Spleen (tissue), 11 donors: Measurements from ENCODE around the gene BACH2. TPM values are rescaled to one million over a fixed set of nuclear protein-coding genes. Genes with fewer than 3 reads are reported as not detected.

Source experiments
- DNase-seq: peaks from one replicate; pipeline ENCODE4 v3.0.0-alpha.2; 2020
- H3K27ac ChIP-seq, 8 donors: fragments of 200-600 bp; sonication (generic) in 7 of 8; 1 replicate in 4 of 8; 2 replicates in 4 of 8; pipeline versions ENCODE4 v1.5.0 to v1.8.0; 2016 to 2021; ENCODE audit warnings: inconsistent platforms in 4 of 8, mild to moderate bottlenecking in 4 of 8, moderate library complexity in 1 of 8
- H3K27me3 ChIP-seq, 7 donors: fragments of 200-600 bp; sonication (generic) in 6 of 7; replicated peaks in 1 of 7; 1 replicate in 4 of 7; 2 replicates in 3 of 7; pipeline versions ENCODE4 v1.5.0 to v1.8.0; 2016 to 2021; ENCODE audit warnings: inconsistent platforms in 3 of 7, mild to moderate bottlenecking in 1 of 7
- H3K36me3 ChIP-seq, 6 donors: fragments of 200-600 bp; sonication (generic) in 5 of 6; 1 replicate in 4 of 6; 2 replicates in 2 of 6; pipeline versions ENCODE4 v1.5.0 to v1.8.0; 2016 to 2021; ENCODE audit warnings: inconsistent platforms in 2 of 6
- H3K4me1 ChIP-seq, 6 donors: fragments of 200-600 bp; sonication (generic) in 5 of 6; 1 replicate in 3 of 6; 2 replicates in 3 of 6; pipeline versions ENCODE4 v1.5.0 to v1.8.0; 2016 to 2021; ENCODE audit warnings: inconsistent platforms in 3 of 6
- H3K4me3 ChIP-seq, 8 donors: fragments of 200-600 bp; sonication (generic) in 7 of 8; 1 replicate in 4 of 8; 2 replicates in 4 of 8; pipeline versions ENCODE4 v1.5.0 to v1.8.0; 2016 to 2021; ENCODE audit warnings: inconsistent platforms in 4 of 8, mild to moderate bottlenecking in 4 of 8, moderate library complexity in 2 of 8
- H3K9me3 ChIP-seq, 8 donors: fragments of 200-600 bp; sonication (generic) in 7 of 8; 1 replicate in 4 of 8; 2 replicates in 4 of 8; pipeline versions ENCODE4 v1.5.0 to v1.8.0; 2016 to 2021; ENCODE audit warnings: inconsistent platforms in 4 of 8
- CTCF ChIP-seq, 11 experiments: fragments of 200-600 bp in 7 of 11; fragments of 450-650 bp in 4 of 11; sonication (generic) in 4 of 11; IDR thresholded peaks in 8 of 11; conservative IDR thresholded peaks in 3 of 11; 1 replicate in 7 of 11; 2 replicates in 4 of 11; pipeline versions ENCODE4 v1.4.0 to v1.8.0; 2016 to 2021; ENCODE audit warnings: antibody characterized with exemption in 11 of 11, inconsistent platforms in 4 of 11, mild to moderate bottlenecking in 1 of 11
- POLR2A ChIP-seq, 3 donors: fragments of 450-650 bp; IDR thresholded peaks; one replicate each; pipeline ENCODE4 v1.5.1; 2017; ENCODE audit warnings: antibody characterized with exemption in 3 of 3, mild to moderate bottlenecking in 1 of 3
- POLR2AphosphoS5 ChIP-seq, 3 donors: sonication (generic); formaldehyde crosslinking; IDR thresholded peaks; one replicate each; pipeline ENCODE4 v1.5.1; 2017; ENCODE audit warnings: antibody characterized with exemption in 3 of 3
- WGBS, 5 donors: extraction: QIAGEN DNeasy Blood & Tissue Kit in 3 of 5; methylation state at CpG; one replicate each; pipeline versions ENCODE4 v1.1.5 to v1.1.7; 2013 to 2018; 5-methylcytosine and 5-hydroxymethylcytosine counted together
- intact Hi-C: fragments of 100-400 bp; cut with DNase I; formaldehyde crosslinking; loops from one replicate; pipeline ENCODE4 v1.15.0; 2023; ENCODE audit warnings: low total_unique reads
- polyA plus RNA-seq, 3 donors: library from polyadenylated mRNA; stranded (reverse); fragments of 200-250 nt; gene quantifications; one replicate each; pipeline ENCODE4 v1.2.1, GENCODE V29; 2013
- total RNA-seq, 7 donors: library from RNA; depleted of rRNA in 3 of 7; stranded (reverse); fragments of >200 nt in 3 of 7; fragmentation: NEBNext Ultra II Directional in 4 of 7; extraction: Animal tissue kit (Norgen Biotek cat#: 25700) in 4 of 7; gene quantifications; one replicate each; pipeline versions ENCODE4 v1.1.0 to v1.2.1, GENCODE V29; 2016 to 2021
- donor health status: healthy with polysubstance abuse.
- donor health status: DM: no; HTN: no; CAD: no; lungs with moderate emphysema.
- donor health status: DM: no; HTN: no; CAD: no.
- donor health status: Bipolar disorder and iron deficiency.
- donor health status: healthy.
- donor health status: DM: no; HTN: no; CAD: no.
- donor health status: DM: yes; HTN: yes; CAD: no.

BACH2 gene
- total and polyA plus RNA-seq, 10 donors, result 3.0 to 53.8 (median 32.3) TPM

GRCh38 chr6:90222008-90222407 is 74.6 kb downstream of the BACH2 start:
- H3K4me3 ChIP-seq, result no peak overlapping the region
- H3K36me3 ChIP-seq, result peaks cover 0 to 8% (median 0%) of the 10 kb centered on the region in 6 donors
- intact Hi-C loops, result no loop called here
- TF ChIP-seq POLR2AphosphoS5 (IDR thresholded peaks at IDR 0.05) (no peak), CTCF (IDR thresholded peaks at IDR 0.05 in 8 of 11, conservative IDR thresholded peaks at IDR 0.05 in 3 of 11) (no peak), POLR2A (IDR thresholded peaks at IDR 0.05) (no peak)
- no peak overlapping the region for H3K27ac ChIP-seq
- no peak for DNase-seq
- peaks cover 0 to 17% (median 13%) of the 10 kb centered on the region in 8 donors for H3K9me3 ChIP-seq
- 88 to 100% (median 96%) methylated on average over 1 of the region's 1 CpG for WGBS, 5 donors
- H3K27me3 ChIP-seq, result no peaks in the 10 kb centered on the region
- peaks cover 3 to 55% (median 29%) of the 10 kb centered on the region in 6 donors for H3K4me1 ChIP-seq

DNA sequence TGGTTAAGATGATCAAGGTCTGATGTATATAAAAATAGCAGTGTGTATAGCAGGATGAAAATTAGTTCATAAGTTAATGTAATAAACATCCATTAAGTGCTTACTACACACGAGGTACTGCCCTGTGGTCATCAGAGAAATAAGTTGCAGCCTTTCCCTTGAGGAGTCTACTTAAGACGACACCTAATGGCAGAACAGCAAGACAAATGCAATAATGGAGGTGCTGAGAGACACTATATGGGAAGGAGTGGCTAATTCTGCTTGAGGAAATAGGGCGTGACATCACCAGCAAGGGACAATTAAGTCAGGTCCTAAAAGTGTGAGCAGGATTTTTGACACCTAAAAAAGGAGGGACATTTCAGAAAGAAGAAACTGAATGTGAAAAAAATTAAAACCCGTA is 75.2 kb downstream of the BACH2 start:
- intact Hi-C loops, result no loop called here

GRCh38 chr6:90220273-90220672 is 76.4 kb downstream of the BACH2 start:
- Histone ChIP-seq H3K4me3 (no peak overlapping the region), H3K9me3 (peaks cover 0 to 17% (median 13%) of the 10 kb centered on the region in 8 donors), H3K4me1 (peaks cover 10 to 72% (median 46%) of the 10 kb centered on the region in 6 donors), H3K27ac (no peak overlapping the region), H3K36me3 (peaks cover 0 to 8% (median 0%) of the 10 kb centered on the region in 6 donors), H3K27me3 (no peaks in the 10 kb centered on the region)
- intact Hi-C loops, result no loop called here
- DNase-seq, result no peak
- no peak for TF ChIP-seq CTCF (IDR thresholded peaks at IDR 0.05 in 8 of 11, conservative IDR thresholded peaks at IDR 0.05 in 3 of 11)
- TF ChIP-seq POLR2A (IDR thresholded peaks at IDR 0.05), result no peak
- no peak for TF ChIP-seq POLR2AphosphoS5 (IDR thresholded peaks at IDR 0.05)
- WGBS, 5 donors, result 80 to 98% (median 83%) methylated on average over 1 of the region's 1 CpG

More for the DNA sequence above, 75.2 kb downstream of the BACH2 start:
- Histone ChIP-seq H3K4me3 (no peak overlapping the region), H3K36me3 (peaks cover 0 to 8% (median 0%) of the 10 kb centered on the region in 6 donors), H3K27ac (no peak overlapping the region), H3K27me3 (no peaks in the 10 kb centered on the region), H3K4me1 (peaks cover 5 to 61% (median 35%) of the 10 kb centered on the region in 6 donors), H3K9me3 (peaks cover 0 to 17% (median 13%) of the 10 kb centered on the region in 8 donors)
- TF ChIP-seq CTCF (IDR thresholded peaks at IDR 0.05 in 8 of 11, conservative IDR thresholded peaks at IDR 0.05 in 3 of 11) (no peak), POLR2A (IDR thresholded peaks at IDR 0.05) (no peak)
- DNase-seq, result no peak
- 84 to 97% (median 91%) methylated on average over 4 of the region's 4 CpGs for WGBS, 5 donors

DNA sequence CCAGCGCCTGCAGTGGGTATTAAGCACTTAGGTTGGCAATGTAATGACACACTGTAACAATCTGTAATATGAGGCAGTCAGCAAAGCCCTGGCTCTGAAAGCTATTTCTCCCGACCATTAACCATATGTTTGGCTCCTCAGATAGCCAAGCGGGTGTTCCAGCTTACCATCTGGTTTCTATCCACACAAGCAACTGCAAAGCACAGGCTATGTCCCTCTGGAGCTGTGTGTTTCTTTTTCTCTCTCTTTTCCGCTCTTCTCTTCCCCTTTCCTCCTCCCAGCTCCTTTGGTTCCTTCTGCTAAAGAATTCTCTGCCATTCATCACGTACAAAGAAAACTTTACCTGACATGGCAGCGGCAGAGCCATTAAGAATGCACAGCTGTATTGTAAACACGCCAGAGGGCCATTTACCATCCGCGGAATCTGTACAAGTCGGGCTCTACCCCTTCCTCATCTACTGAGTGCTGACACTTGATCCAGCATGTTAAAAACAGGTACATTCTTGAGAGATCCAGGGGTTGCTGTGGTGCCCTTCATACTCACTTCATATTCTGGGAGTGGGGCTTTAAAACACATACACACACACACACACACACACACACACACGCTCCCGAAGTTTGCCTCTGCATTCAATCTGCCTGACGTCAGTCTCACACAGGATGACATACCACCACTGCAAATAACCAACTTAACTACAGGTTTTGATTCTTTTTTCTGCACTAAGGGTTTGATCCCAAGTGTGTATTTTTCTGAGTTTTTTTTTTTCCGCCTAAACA is 77.2 kb downstream of the BACH2 start:
- Histone ChIP-seq H3K9me3 (peaks cover 0 to 17% (median 13%) of the 10 kb centered on the region in 8 donors), H3K27ac (peak overlapping the region in 7 of 8 donors; percentile 67 to 86 (median 78)), H3K4me3 (no peak overlapping the region), H3K4me1 (peaks cover 10 to 81% (median 52%) of the 10 kb centered on the region in 6 donors), H3K36me3 (peaks cover 0 to 8% (median 0%) of the 10 kb centered on the region in 6 donors), H3K27me3 (no peaks in the 10 kb centered on the region)
- DNase-seq, result no peak
- intact Hi-C loops, result no loop called here
- 66 to 77% (median 74%) methylated on average over 14 of the region's 14 CpGs for WGBS, 5 donors
- TF ChIP-seq POLR2AphosphoS5 (IDR thresholded peaks at IDR 0.05) (no peak), POLR2A (IDR thresholded peaks at IDR 0.05) (no peak), CTCF (IDR thresholded peaks at IDR 0.05 in 8 of 11, conservative IDR thresholded peaks at IDR 0.05 in 3 of 11) (no peak)
